K562 (cell line): ENCODE data around the gene GPD1L. TPM values are rescaled to one million over a fixed set of nuclear protein-coding genes. Genes with fewer than 3 reads are reported as not detected.

ENCODE experiments used
- ATAC-seq: fragments of 200-7000 bp; cut with Tn5 transposase; 3 replicates; pipeline ENCODE4 v1.9.1; 2020; ENCODE audit warnings: moderate library complexity
- BruUV-seq: library from RNA; stranded (reverse); fragments of 400-500 nt; replicated peaks from 2 replicates; lab custom pipeline; 2021; lab: Mats Ljungman, UMichigan
- CTCF ChIA-PET: fragments of 300-600 bp; formaldehyde crosslinking; extraction: SDS; loops from one replicate; lab custom pipeline; 2021; ENCODE audit warnings: low intra/inter-chr PET ratio; lab: Yijun Ruan, JAX
- POLR2A ChIA-PET: fragments of 300-600, 350-650 bp; sonication (Branson Sonifier 250); formaldehyde crosslinking; extraction: SDS; loops from one replicate; lab custom pipeline; 2021; ENCODE audit warnings: antibody characterized with exemption, inconsistent platforms; lab: Yijun Ruan, JAX
- DNase-seq, 4 experiments: peaks; one replicate each; pipeline versions ENCODE4 v3.0.0 to v3.0.0-alpha.2; 2011 to 2018; ENCODE audit warnings: low spot score in 3 of 4, mixed read lengths in 3 of 4; ENCODE audit errors: extremely low read depth in 1 of 4
- FAIRE-seq: peaks from 2 replicates; lab custom pipeline; 2011; peaks lifted over from hg19 to GRCh38; lab: Jason Lieb, UNC
- H2AFZ ChIP-seq: 2 replicates; pipeline ENCODE4 v1.6.0; 2011; ENCODE audit warnings: low read depth, low read length, control low read depth, inconsistent platforms
- H3K27ac ChIP-seq: fragments of 200-600 bp; 3 replicates; pipeline ENCODE4 v1.8.0; 2011; ENCODE audit warnings: low read depth, mild to moderate bottlenecking, control low read depth, inconsistent platforms, low read length, moderate library complexity, mixed read lengths; ENCODE audit errors: extremely low read depth
- H3K27me3 ChIP-seq, 2 experiments: fragments of 300-600 bp in 1 of 2; 2 replicates in 1 of 2; 3 replicates in 1 of 2; pipeline versions ENCODE4 v1.6.0 to v1.8.0; 2011; ENCODE audit warnings: inconsistent platforms in 2 of 2, low read length in 2 of 2, mild to moderate bottlenecking in 1 of 2, mixed read lengths in 1 of 2, moderate library complexity in 1 of 2; ENCODE audit not compliant: control insufficient read depth in 2 of 2, insufficient read depth in 2 of 2
- H3K36me3 ChIP-seq: fragments of 300-600 bp; 3 replicates; pipeline ENCODE4 v1.8.0; 2011; ENCODE audit warnings: mild to moderate bottlenecking, low read length, inconsistent platforms; ENCODE audit not compliant: control insufficient read depth, insufficient read depth
- H3K4me1 ChIP-seq, 2 experiments: fragments of 200-600 bp in 1 of 2; replicated peaks in 1 of 2; 2 replicates in 1 of 2; 3 replicates in 1 of 2; pipeline versions ENCODE4 v1.5.1 to v1.8.0; 2011; ENCODE audit warnings: inconsistent platforms in 2 of 2, low read length in 2 of 2, mild to moderate bottlenecking in 1 of 2, mixed read lengths in 1 of 2, moderate library complexity in 1 of 2; ENCODE audit not compliant: control insufficient read depth in 2 of 2, insufficient read depth in 2 of 2
- H3K4me2 ChIP-seq: 2 replicates; pipeline ENCODE4 v1.6.1; 2011; ENCODE audit warnings: low read length, control low read depth, inconsistent platforms, mixed read lengths; ENCODE audit not compliant: insufficient read depth
- H3K4me3 ChIP-seq: fragments of 200-600 bp; sonication (generic), shearing (Covaris generic); 2 replicates; pipeline ENCODE4 v1.5.1; 2016; ENCODE audit warnings: control low read depth, inconsistent platforms
- H3K79me2 ChIP-seq: fragments of 200-600 bp; 3 replicates; pipeline ENCODE4 v1.8.0; 2011; ENCODE audit warnings: low read length, inconsistent platforms; ENCODE audit not compliant: control insufficient read depth, insufficient read depth
- H3K9ac ChIP-seq, 2 experiments: 2 replicates each; pipeline versions ENCODE4 v1.6.0 to v1.6.1; 2011; ENCODE audit warnings: low read depth in 2 of 2, low read length in 2 of 2, control low read depth in 1 of 2, inconsistent platforms in 1 of 2, mild to moderate bottlenecking in 1 of 2, mixed read lengths in 1 of 2; ENCODE audit not compliant: insufficient read depth in 1 of 2
- H3K9me1 ChIP-seq: one replicate; pipeline ENCODE4 v1.6.0; 2011; ENCODE audit warnings: inconsistent platforms, mild to moderate bottlenecking, low read length, moderate library complexity; ENCODE audit not compliant: control insufficient read depth, insufficient read depth
- H3K9me3 ChIP-seq: replicated peaks from 2 replicates; pipeline ENCODE4 v1.5.1; 2011; ENCODE audit warnings: low read depth, low read length, inconsistent platforms; ENCODE audit not compliant: control insufficient read depth, insufficient read depth
- H4K20me1 ChIP-seq: replicated peaks from 2 replicates; pipeline ENCODE4 v1.6.1; 2011; ENCODE audit warnings: low read length, inconsistent platforms, mixed read lengths; ENCODE audit not compliant: control insufficient read depth, insufficient read depth
- ARID1B ChIP-seq: fragments of 450-650 bp; IDR thresholded peaks from 2 replicates; pipeline ENCODE4 v1.6.1; 2016; ENCODE audit warnings: antibody characterized with exemption, mild to moderate bottlenecking, inconsistent platforms
- ARID3A ChIP-seq: IDR thresholded peaks from 2 replicates; pipeline ENCODE4 v1.6.1; 2012; ENCODE audit warnings: low read depth, low read length, improper control_type of control experiment, borderline replicate concordance
- BMI1 ChIP-seq: fragments of 150-350 bp; IDR thresholded peaks from 2 replicates; pipeline ENCODE4 v1.6.1; 2014; ENCODE audit warnings: low read length
- CREM ChIP-seq: IDR thresholded peaks from 2 replicates; pipeline ENCODE4 v1.6.1; 2014; ENCODE audit warnings: antibody characterized with exemption, low read depth
- ERF ChIP-seq: fragments of 450-650 bp; formaldehyde crosslinking; IDR thresholded peaks from 2 replicates; pipeline ENCODE4 v1.4.0; 2020; ENCODE audit warnings: mild to moderate bottlenecking, mixed read lengths
- GTF3C2 ChIP-seq: IDR thresholded peaks from 3 replicates; pipeline ENCODE4 v1.6.1; 2011; ENCODE audit warnings: borderline replicate concordance, mild to moderate bottlenecking, moderate library complexity; ENCODE audit not compliant: insufficient read length; ENCODE audit errors: extremely low read depth
- KDM5B ChIP-seq: fragments of 200-600 bp; sonication (generic); IDR thresholded peaks from 2 replicates; pipeline ENCODE4 v1.6.1; 2012; ENCODE audit warnings: low read depth, mild to moderate bottlenecking, moderate library complexity, low read length, control low read depth, inconsistent platforms; ENCODE audit not compliant: insufficient replicate concordance
- MLLT1 ChIP-seq, 2 experiments: fragments of 450-650 bp; IDR thresholded peaks; 2 replicates each; pipeline ENCODE4 v1.6.1; 2016
- NR2C2 ChIP-seq, 2 experiments: fragments of 200-800 bp in 1 of 2; sonication (Bioruptor generic) in 1 of 2; sonication (generic) in 1 of 2; formaldehyde crosslinking in 1 of 2; IDR thresholded peaks; 2 replicates each; pipeline versions ENCODE4 v1.6.1 to v1.8.0; 2016 to 2022; ENCODE audit warnings: mild to moderate bottlenecking in 1 of 2, missing compliant biosample characterization in 1 of 2, missing genetic modification characterization in 1 of 2, missing genetic modification reagents in 1 of 2
- RBM14 ChIP-seq: fragments of 200-400 bp; formaldehyde crosslinking; IDR thresholded peaks from 2 replicates; pipeline ENCODE4 v1.6.1; 2018; ENCODE audit warnings: low read depth, mild to moderate bottlenecking, low read length, moderate library complexity, borderline replicate concordance; ENCODE audit not compliant: insufficient read depth
- SAFB2 ChIP-seq: fragments of 200-400 bp; formaldehyde crosslinking; IDR thresholded peaks from 2 replicates; pipeline ENCODE4 v1.6.1; 2018; ENCODE audit warnings: borderline replicate concordance, low read length, low read depth, moderate library complexity; ENCODE audit not compliant: severe bottlenecking
- SAP30 ChIP-seq: fragments of 200-600 bp; sonication (generic); IDR thresholded peaks from 2 replicates; pipeline ENCODE4 v1.6.1; 2012; ENCODE audit warnings: borderline replicate concordance, low read depth, mild to moderate bottlenecking, moderate library complexity, low read length, control low read depth, inconsistent platforms; ENCODE audit not compliant: insufficient read depth, poor library complexity, severe bottlenecking
- TARDBP ChIP-seq: fragments of 450-650 bp; IDR thresholded peaks from 2 replicates; pipeline ENCODE4 v1.6.1; 2016
- WGBS: fragments of 100-300 bp; shearing (Covaris generic); methylation state at CpG from one replicate; pipeline ENCODE4 v1.1.6; 2016; ENCODE audit warnings: low coverage, mixed read lengths; ENCODE audit not compliant: insufficient coverage; ENCODE audit errors: missing lambda C conversion rate; 5-methylcytosine and 5-hydroxymethylcytosine counted together
- in situ Hi-C: fragments of 300-500 bp; cut with MboI; formaldehyde crosslinking; loops from 4 replicates; pipeline ENCODE4 v1.15.0; 2018; ENCODE audit warnings: inconsistent platforms, mixed read lengths
- intact Hi-C: fragments of 100-400 bp; cut with micrococcal nuclease; formaldehyde crosslinking; loops from 2 replicates; pipeline ENCODE4 v1.14.2; 2022
- polyA plus RNA-seq, 8 experiments: library from polyadenylated mRNA; depleted of rRNA in 4 of 8; stranded (reverse) in 5 of 8; unstranded in 3 of 8; fragments of >200 nt; fragmentation: Nextera tagmentation in 2 of 8; fragmentation: Illumina TruSeq in 1 of 8; extraction: Ambion mirVana in 2 of 8; extraction: Trizol in 1 of 8; gene quantifications; 2 replicates each; pipeline versions ENCODE4 v1.2.1 to v1.2.3, GENCODE V29; 2011 to 2014; ENCODE audit warnings: inconsistent platforms in 1 of 8, missing spikeins in 1 of 8
- total RNA-seq, 7 experiments: library from RNA; depleted of rRNA in 6 of 7; stranded (reverse); fragments of >200 nt in 6 of 7; fragmentation: Illumina TruSeq in 2 of 7; extraction: Trizol in 2 of 7; gene quantifications; 2 replicates each; pipeline versions ENCODE4 v1.2.1 to v1.2.3, GENCODE V29; 2011 to 2021; ENCODE audit warnings: low replicate concordance in 1 of 7

GPD1L gene
- total and polyA plus RNA-seq, 9 of the 15 experiments (the other 6 are each of a cell fraction or from before 2014, with no cell fraction given): 1.6 to 17.3 (median 12.3) TPM

- intact Hi-C loops (no loop called here), in situ Hi-C loops (no loop called here)
- H3K9ac ChIP-seq: no peak overlapping the region
- no peak overlapping the region for H3K4me3 ChIP-seq
- H3K27ac ChIP-seq: no peak overlapping the region
- no peaks in the 10 kb centered on the region for H3K9me1 ChIP-seq
- no peaks in the 10 kb centered on the region for H3K4me1 ChIP-seq
- H2AFZ ChIP-seq: no peak overlapping the region
- ATAC-seq (no peak), FAIRE-seq (no peak), DNase-seq (no peak)
- ChIA-PET CTCF (no interaction called here), POLR2A (interaction anchor here (0.8 kb wide), 1 partner anchor 14 kb away, joined by 3 read pairs; no protein-coding TSS in a partner anchor)
- no peaks in the 10 kb centered on the region for H3K9me3 ChIP-seq
- H3K79me2 ChIP-seq: no peaks in the 10 kb centered on the region
- 20% methylated on average over 7 of the region's 7 CpGs for WGBS
- BruUV-seq: no TSS peak
- TF ChIP-seq NR2C2 (CRISPR knock-in tag; IDR thresholded peaks at IDR 0.05) (no peak), NR2C2 (tag; IDR thresholded peaks at IDR 0.05) (no peak), RBM14 (no peak), GTF3C2 (no peak), MLLT1 (IDR thresholded peaks at IDR 0.05) (no peak), ARID1B (no peak), ERF (CRISPR knock-in tag) (no peak), BMI1 (no peak), CREM (no peak), SAFB2 (no peak), SAP30 (no peak), KDM5B (no peak), ARID3A (no peak), TARDBP (no peak)
- no peaks in the 10 kb centered on the region for H3K27me3 ChIP-seq
- H4K20me1 ChIP-seq: no peaks in the 10 kb centered on the region
- no peak overlapping the region for H3K4me2 ChIP-seq
- no peaks in the 10 kb centered on the region for H3K36me3 ChIP-seq
These were observed 51.3 kb downstream of the GPD1L start for GRCh38 chr3:32157600-32158264.
